ENCODE measurements around the gene DYNC1I1.
"Not testable (repeated sequence)": the region's sequence is repeated elsewhere in the genome, so short reads cannot be mapped to it uniquely, and the experiment has no call there.

DYNC1I1 gene

GRCh38 chr7:95925236-95925635 is 152.9 kb downstream of the DYNC1I1 start:
- TF ChIP-seq CTCF (conservative IDR thresholded peaks at IDR 0.05) (no peak), ZFX (IDR thresholded peaks at IDR 0.05) (no peak)
- no peak overlapping the region for H3K27ac ChIP-seq

GRCh38 chr7:95925971-95926370 is 153.6 kb downstream of the DYNC1I1 start:
- H3K27ac ChIP-seq, result no peak overlapping the region
- TF ChIP-seq ZFX (IDR thresholded peaks at IDR 0.05) (no peak), CTCF (conservative IDR thresholded peaks at IDR 0.05) (no peak)

- TF ChIP-seq ZFX (IDR thresholded peaks at IDR 0.05) (no peak), CTCF (conservative IDR thresholded peaks at IDR 0.05) (no peak)
- H3K27ac ChIP-seq, result no peak overlapping the region
Measured at GRCh38 chr7:95927756-95928155, 155.4 kb downstream of the DYNC1I1 start.

- no peak for TF ChIP-seq CTCF (conservative IDR thresholded peaks at IDR 0.05)
- no peak for TF ChIP-seq ZFX (IDR thresholded peaks at IDR 0.05)
Measured at GRCh38 chr7:95929710-95930280, 157.4 kb downstream of the DYNC1I1 start.

GRCh38 chr7:95931460-95932232 is 159.3 kb downstream of the DYNC1I1 start:
- no peak overlapping the region for H3K27ac ChIP-seq
- TF ChIP-seq CTCF (conservative IDR thresholded peaks at IDR 0.05) (no peak), ZFX (IDR thresholded peaks at IDR 0.05) (no peak)

More at GRCh38 chr7:95929710-95930280, 157.4 kb downstream of the DYNC1I1 start:
- no peak overlapping the region for H3K27ac ChIP-seq

GRCh38 chr7:95933618-95934017 is 161.3 kb downstream of the DYNC1I1 start:
- TF ChIP-seq ZFX (IDR thresholded peaks at IDR 0.05) (no peak), CTCF (conservative IDR thresholded peaks at IDR 0.05) (no peak)
- no peak overlapping the region for H3K27ac ChIP-seq

- H3K27ac ChIP-seq, result not testable (repeated sequence)
Measured at GRCh38 chr7:95944867-95945266, 172.5 kb downstream of the DYNC1I1 start.

GRCh38 chr7:95950698-95951097 is 178.3 kb downstream of the DYNC1I1 start:
- no peak overlapping the region for H3K27ac ChIP-seq
- TF ChIP-seq ZFX (IDR thresholded peaks at IDR 0.05) (no peak), CTCF (conservative IDR thresholded peaks at IDR 0.05) (no peak)
